Activated CD4-positive, CD25-positive, alpha-beta regulatory T cell treated with anti-CD3 and anti-CD28 coated beads, Interleukin-2, amount 50 U/mL, for 72 hours (primary cell): Measurements from ENCODE around the gene GABPA.

Source experiments
- DNase-seq: peaks from one replicate; pipeline ENCODE4 v3.0.0; 2021

The GABPA gene

GRCh38 chr21:25813917-25814316 is 79.1 kb downstream of the GABPA start:
- DNase-seq: no peak

GRCh38 chr21:25818121-25818520 is 83.3 kb downstream of the GABPA start:
- DNase-seq: no peak

DNA sequence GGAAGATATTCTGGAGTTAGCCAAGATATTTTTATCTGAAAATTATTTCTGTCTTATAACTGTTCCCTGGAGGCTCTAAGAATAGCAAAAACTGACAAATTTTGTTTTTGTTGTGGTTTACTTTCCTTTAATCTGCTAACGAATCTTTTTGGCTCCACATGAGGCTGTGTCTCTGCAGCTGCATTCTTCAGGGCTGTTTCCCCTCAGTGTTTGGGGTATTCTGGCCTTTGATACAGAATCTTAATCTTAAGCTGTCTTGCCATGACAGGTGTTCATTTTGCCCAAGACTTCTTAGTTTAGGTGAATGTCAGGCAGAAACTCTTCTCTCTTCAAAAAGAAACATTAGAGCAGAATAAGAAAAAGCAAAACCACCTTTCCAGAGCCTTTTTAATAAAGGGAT is 83.8 kb downstream of the GABPA start:
- no peak for DNase-seq
